K562 (cell line): ENCODE results near the gene MDFIC.

Source experiments
- ARNT ChIP-seq, 2 experiments: fragments of 450-650 bp; IDR thresholded peaks; 2 replicates each; pipeline ENCODE4 v1.6.1; 2016; ENCODE audit warnings: mild to moderate bottlenecking in 1 of 2
- BRD4 ChIP-seq: fragments of 200-600 bp; sonication (generic); IDR thresholded peaks from 2 replicates; pipeline ENCODE4 v1.6.1; 2017; ENCODE audit warnings: inconsistent platforms
- CEBPB ChIP-seq: fragments of 450-650 bp; IDR thresholded peaks from 2 replicates; pipeline ENCODE4 v1.6.1; 2016; ENCODE audit warnings: missing genetic modification characterization, missing compliant biosample characterization
- EP300 ChIP-seq: IDR thresholded peaks from 2 replicates; pipeline ENCODE4 v1.6.1; 2012; ENCODE audit warnings: low read length, improper control_type of control experiment
- KDM1A ChIP-seq, 2 experiments: fragments of 450-650 bp; IDR thresholded peaks; 2 replicates each; pipeline ENCODE4 v1.6.1; 2016; ENCODE audit warnings: mild to moderate bottlenecking in 2 of 2
- SNIP1 ChIP-seq: fragments of 450-650 bp; IDR thresholded peaks from 2 replicates; pipeline ENCODE4 v1.7.1; 2017; ENCODE audit warnings: low read depth, mild to moderate bottlenecking
- YY1 ChIP-seq, 3 experiments: IDR thresholded peaks; 2 replicates each; pipeline ENCODE4 v1.6.1; 2011; ENCODE audit warnings: low read length in 2 of 3, mild to moderate bottlenecking in 2 of 3, moderate library complexity in 2 of 3, borderline replicate concordance in 1 of 3, control low read depth in 1 of 3, low read depth in 1 of 3; ENCODE audit not compliant: insufficient read depth in 3 of 3, insufficient replicate concordance in 2 of 3, control insufficient read depth in 1 of 3, insufficient read length in 1 of 3; ENCODE audit errors: extremely low read depth in 1 of 3
- TF ChIP-seq, protein P1 (sequence below), 3 experiments: IDR thresholded peaks in 2 of 3; conservative IDR thresholded peaks in 1 of 3; 2 replicates each; pipeline ENCODE4 v1.5.1; 2011 to 2012; ENCODE audit warnings: low read length in 3 of 3, mild to moderate bottlenecking in 3 of 3, control low read depth in 2 of 3, improper control_type of control experiment in 1 of 3, inconsistent platforms in 1 of 3, low read depth in 1 of 3, mixed read lengths in 1 of 3, moderate library complexity in 1 of 3; ENCODE audit not compliant: insufficient read depth in 2 of 3
- TF ChIP-seq, protein P2 (sequence below): fragments of 150-350 bp; conservative IDR thresholded peaks from 2 replicates; pipeline ENCODE4 v1.6.1; 2014; ENCODE audit warnings: low read length

DNA sequence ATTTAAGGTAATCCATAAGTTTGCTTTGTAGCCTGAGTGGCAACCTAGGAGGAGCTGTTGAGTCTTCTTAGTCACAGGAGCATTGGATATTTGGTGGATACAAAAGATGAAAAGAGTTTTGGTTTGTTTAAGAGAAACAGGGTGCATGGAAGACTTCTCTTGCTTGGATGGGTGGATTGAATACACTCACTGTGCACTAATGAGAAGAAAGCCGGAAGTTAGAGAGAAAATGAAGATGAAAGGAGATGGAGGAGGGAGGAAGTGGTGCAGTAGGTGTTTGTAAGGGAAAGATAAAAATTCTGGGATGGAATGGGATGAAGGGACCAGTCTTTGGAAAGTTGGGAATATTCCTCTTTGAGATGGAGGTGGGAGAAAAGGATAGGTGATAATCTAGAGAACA lies 7.7 kb downstream of the MDFIC start:
- TF ChIP-seq CEBPB (tag) = no peak
- TF ChIP-seq, protein P1, sequence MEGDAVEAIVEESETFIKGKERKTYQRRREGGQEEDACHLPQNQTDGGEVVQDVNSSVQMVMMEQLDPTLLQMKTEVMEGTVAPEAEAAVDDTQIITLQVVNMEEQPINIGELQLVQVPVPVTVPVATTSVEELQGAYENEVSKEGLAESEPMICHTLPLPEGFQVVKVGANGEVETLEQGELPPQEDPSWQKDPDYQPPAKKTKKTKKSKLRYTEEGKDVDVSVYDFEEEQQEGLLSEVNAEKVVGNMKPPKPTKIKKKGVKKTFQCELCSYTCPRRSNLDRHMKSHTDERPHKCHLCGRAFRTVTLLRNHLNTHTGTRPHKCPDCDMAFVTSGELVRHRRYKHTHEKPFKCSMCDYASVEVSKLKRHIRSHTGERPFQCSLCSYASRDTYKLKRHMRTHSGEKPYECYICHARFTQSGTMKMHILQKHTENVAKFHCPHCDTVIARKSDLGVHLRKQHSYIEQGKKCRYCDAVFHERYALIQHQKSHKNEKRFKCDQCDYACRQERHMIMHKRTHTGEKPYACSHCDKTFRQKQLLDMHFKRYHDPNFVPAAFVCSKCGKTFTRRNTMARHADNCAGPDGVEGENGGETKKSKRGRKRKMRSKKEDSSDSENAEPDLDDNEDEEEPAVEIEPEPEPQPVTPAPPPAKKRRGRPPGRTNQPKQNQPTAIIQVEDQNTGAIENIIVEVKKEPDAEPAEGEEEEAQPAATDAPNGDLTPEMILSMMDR (IDR thresholded peaks at IDR 0.05 in 2 of 3, conservative IDR thresholded peaks at IDR 0.05 in 1 of 3; ENCODE audit: insufficient read depth in 2 of 3, low read depth in 1 of 3, low read length in 3 of 3) = no peak
- no peak for TF ChIP-seq BRD4
- no peak for TF ChIP-seq KDM1A (IDR thresholded peaks at IDR 0.05)
- TF ChIP-seq, protein P2, sequence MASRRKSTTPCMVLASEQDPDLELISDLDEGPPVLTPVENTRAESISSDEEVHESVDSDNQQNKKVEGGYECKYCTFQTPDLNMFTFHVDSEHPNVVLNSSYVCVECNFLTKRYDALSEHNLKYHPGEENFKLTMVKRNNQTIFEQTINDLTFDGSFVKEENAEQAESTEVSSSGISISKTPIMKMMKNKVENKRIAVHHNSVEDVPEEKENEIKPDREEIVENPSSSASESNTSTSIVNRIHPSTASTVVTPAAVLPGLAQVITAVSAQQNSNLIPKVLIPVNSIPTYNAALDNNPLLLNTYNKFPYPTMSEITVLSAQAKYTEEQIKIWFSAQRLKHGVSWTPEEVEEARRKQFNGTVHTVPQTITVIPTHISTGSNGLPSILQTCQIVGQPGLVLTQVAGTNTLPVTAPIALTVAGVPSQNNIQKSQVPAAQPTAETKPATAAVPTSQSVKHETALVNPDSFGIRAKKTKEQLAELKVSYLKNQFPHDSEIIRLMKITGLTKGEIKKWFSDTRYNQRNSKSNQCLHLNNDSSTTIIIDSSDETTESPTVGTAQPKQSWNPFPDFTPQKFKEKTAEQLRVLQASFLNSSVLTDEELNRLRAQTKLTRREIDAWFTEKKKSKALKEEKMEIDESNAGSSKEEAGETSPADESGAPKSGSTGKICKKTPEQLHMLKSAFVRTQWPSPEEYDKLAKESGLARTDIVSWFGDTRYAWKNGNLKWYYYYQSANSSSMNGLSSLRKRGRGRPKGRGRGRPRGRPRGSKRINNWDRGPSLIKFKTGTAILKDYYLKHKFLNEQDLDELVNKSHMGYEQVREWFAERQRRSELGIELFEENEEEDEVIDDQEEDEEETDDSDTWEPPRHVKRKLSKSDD = no peak
- no peak for TF ChIP-seq ARNT (IDR thresholded peaks at IDR 0.05)
- TF ChIP-seq SNIP1 = no peak
- no peak for TF ChIP-seq EP300
- no peak for TF ChIP-seq YY1 (IDR thresholded peaks at IDR 0.05; ENCODE audit: borderline replicate concordance in 1 of 3, control insufficient read depth in 1 of 3, extremely low read depth in 1 of 3, insufficient read depth in 3 of 3, insufficient read length in 1 of 3, insufficient replicate concordance in 2 of 3, low read depth in 1 of 3, low read length in 2 of 3)
